Neural cell (in vitro differentiated cells): ENCODE data around the gene JPT2. TPM values are rescaled to one million over a fixed set of nuclear protein-coding genes. Genes with fewer than 3 reads are reported as not detected.

ENCODE experiments used
- H2AFZ ChIP-seq: fragments of 200-600, 300-800 bp; sonication (generic), shearing (Covaris generic); 2 replicates; pipeline ENCODE4 v1.6.0; 2014; ENCODE audit warnings: low read depth, mild to moderate bottlenecking, antibody characterized with exemption, low read length, moderate library complexity
- H3F3A ChIP-seq: fragments of 200-600 bp; shearing (Covaris generic); 2 replicates; pipeline ENCODE4 v1.6.1; 2016; ENCODE audit warnings: mild to moderate bottlenecking, moderate library complexity, mixed read lengths, antibody characterized with exemption, low read length; ENCODE audit not compliant: insufficient read depth, poor library complexity, severe bottlenecking
- H3K27ac ChIP-seq: fragments of 200-600, 300-800 bp; sonication (generic), shearing (Covaris generic); 2 replicates; pipeline ENCODE4 v1.5.1; 2014; ENCODE audit warnings: mild to moderate bottlenecking, low read length, moderate library complexity
- H3K27me3 ChIP-seq: fragments of 300-800, 200-600 bp; sonication (generic), shearing (Covaris generic); 2 replicates; pipeline ENCODE4 v1.6.0; 2014; ENCODE audit warnings: mild to moderate bottlenecking, low read depth, low read length, moderate library complexity; ENCODE audit not compliant: insufficient read depth
- H3K36me3 ChIP-seq: fragments of 300-800, 200-600 bp; sonication (generic), shearing (Covaris generic); 2 replicates; pipeline ENCODE4 v1.5.1; 2014; ENCODE audit warnings: mild to moderate bottlenecking, antibody characterized with exemption, low read length, moderate library complexity; ENCODE audit not compliant: insufficient read depth
- H3K4me2 ChIP-seq: fragments of 300-800, 200-600 bp; sonication (generic), shearing (Covaris generic); 2 replicates; pipeline ENCODE4 v1.6.0; 2014; ENCODE audit warnings: mild to moderate bottlenecking, low read length
- H3K4me3 ChIP-seq: fragments of 300-800, 200-600 bp; sonication (generic), shearing (Covaris generic); 2 replicates; pipeline ENCODE4 v1.5.1; 2014; ENCODE audit warnings: mild to moderate bottlenecking, low read length, moderate library complexity
- H3K79me2 ChIP-seq: fragments of 200-600 bp; shearing (Covaris generic); replicated peaks from 2 replicates; pipeline ENCODE4 v1.6.0; 2014; ENCODE audit warnings: mild to moderate bottlenecking, low read length, moderate library complexity; ENCODE audit not compliant: insufficient read depth
- H3K9ac ChIP-seq: fragments of 300-800, 200-600 bp; sonication (generic), shearing (Covaris generic); 2 replicates; pipeline ENCODE4 v1.6.1; 2016; ENCODE audit warnings: mild to moderate bottlenecking, low read length, mixed read lengths
- H3K9me2 ChIP-seq: fragments of 200-600 bp; shearing (Covaris generic); 2 replicates; pipeline ENCODE4 v1.6.1; 2016; ENCODE audit warnings: mild to moderate bottlenecking, low read length, mixed read lengths; ENCODE audit not compliant: insufficient read depth
- H3K9me3 ChIP-seq: fragments of 200-600, 300-800 bp; sonication (generic), shearing (Covaris generic); 2 replicates; pipeline ENCODE4 v1.6.1; 2016; ENCODE audit warnings: mild to moderate bottlenecking, mixed run types, low read length, moderate library complexity, mixed read lengths
- H4K20me1 ChIP-seq: fragments of 200-600 bp; shearing (Covaris generic); 2 replicates; pipeline ENCODE4 v1.6.1; 2016; ENCODE audit warnings: mild to moderate bottlenecking, mixed run types; ENCODE audit not compliant: insufficient read depth
- EP300 ChIP-seq: fragments of 450-650 bp; conservative IDR thresholded peaks from 2 replicates; pipeline ENCODE4 v1.6.1; 2014; ENCODE audit warnings: antibody characterized with exemption, mild to moderate bottlenecking, moderate library complexity; ENCODE audit not compliant: poor library complexity, severe bottlenecking
- EZH2 ChIP-seq: fragments of 200-600, 300-800 bp; shearing (Covaris generic), sonication (generic); IDR thresholded peaks from 2 replicates; pipeline ENCODE4 v1.6.1; 2014; ENCODE audit warnings: antibody characterized with exemption, low read length, borderline replicate concordance, mild to moderate bottlenecking; ENCODE audit not compliant: insufficient read depth, poor library complexity, severe bottlenecking
- MXI1 ChIP-seq: fragments of 450-650 bp; conservative IDR thresholded peaks from 2 replicates; pipeline ENCODE4 v1.6.1; 2014; ENCODE audit warnings: antibody characterized with exemption, mild to moderate bottlenecking; ENCODE audit not compliant: poor library complexity, severe bottlenecking
- POLR2AphosphoS5 ChIP-seq: IDR thresholded peaks from 2 replicates; pipeline ENCODE4 v1.6.1; 2012
- RAD21 ChIP-seq: fragments of 450-650 bp; conservative IDR thresholded peaks from 2 replicates; pipeline ENCODE4 v1.6.1; 2014; ENCODE audit warnings: antibody characterized with exemption, mild to moderate bottlenecking, moderate library complexity
- SMC3 ChIP-seq: fragments of 450-650 bp; conservative IDR thresholded peaks from 2 replicates; pipeline ENCODE4 v1.6.1; 2014; ENCODE audit warnings: antibody characterized with exemption, mild to moderate bottlenecking, moderate library complexity; ENCODE audit not compliant: poor library complexity
- TAF1 ChIP-seq: IDR thresholded peaks from 2 replicates; pipeline ENCODE4 v1.6.1; 2012; ENCODE audit warnings: low read depth
- polyA plus RNA-seq: library from polyadenylated mRNA; depleted of rRNA; stranded (reverse); fragments of >200 nt; gene quantifications from 2 replicates; pipeline ENCODE4 v1.2.3, GENCODE V29; 2014
- TF ChIP-seq, protein P1 (sequence below): fragments of 450-650 bp; IDR thresholded peaks from 2 replicates; pipeline ENCODE4 v1.5.1; 2014; ENCODE audit warnings: antibody characterized with exemption, mild to moderate bottlenecking, moderate library complexity; ENCODE audit not compliant: poor library complexity, severe bottlenecking
- TF ChIP-seq, protein P2 (sequence below): IDR thresholded peaks from 2 replicates; pipeline ENCODE4 v1.6.1; 2012; ENCODE audit warnings: borderline replicate concordance

The JPT2 gene
- polyA plus RNA-seq, 1 donor from 2014 or later, result 61.4 TPM

DNA sequence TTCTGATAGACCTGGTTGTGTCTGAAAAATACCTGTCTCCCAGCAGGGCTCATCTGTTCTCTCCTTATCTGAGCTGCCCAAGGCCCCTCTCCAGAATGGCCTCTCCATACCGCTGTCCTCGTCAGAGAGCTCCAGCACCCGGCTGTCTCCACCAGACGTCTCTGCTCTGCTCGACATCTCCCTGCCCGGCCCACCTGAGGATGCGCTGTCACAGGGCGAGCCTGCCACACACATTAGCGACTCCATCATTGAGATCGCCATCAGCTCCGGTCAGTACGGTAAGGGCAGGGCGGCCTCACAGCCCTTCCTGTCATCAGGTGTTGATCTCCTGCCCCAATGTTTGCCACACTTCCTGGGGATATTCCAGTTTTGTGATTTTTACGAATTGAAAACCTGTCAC lies 10.2 kb upstream of the JPT2 start:
- H3K4me3 ChIP-seq, result no peak overlapping the region
- no peak overlapping the region for H2AFZ ChIP-seq
- no peaks in the 10 kb centered on the region for H3K9me3 ChIP-seq
- H3K27ac ChIP-seq, result no peak overlapping the region
- no peak overlapping the region for H3K4me2 ChIP-seq
- H3K79me2 ChIP-seq, result no peaks in the 10 kb centered on the region
- no peaks in the 10 kb centered on the region for H3K9me2 ChIP-seq
- no peaks in the 10 kb centered on the region for H4K20me1 ChIP-seq
- no peaks in the 10 kb centered on the region for H3F3A ChIP-seq
- H3K36me3 ChIP-seq, result no peaks in the 10 kb centered on the region
- H3K9ac ChIP-seq, result no peak overlapping the region
- TF ChIP-seq SMC3 (no peak), POLR2AphosphoS5 (no peak), MXI1 (no peak), RAD21 (no peak), EZH2 (no peak)
- TF ChIP-seq, protein P1, sequence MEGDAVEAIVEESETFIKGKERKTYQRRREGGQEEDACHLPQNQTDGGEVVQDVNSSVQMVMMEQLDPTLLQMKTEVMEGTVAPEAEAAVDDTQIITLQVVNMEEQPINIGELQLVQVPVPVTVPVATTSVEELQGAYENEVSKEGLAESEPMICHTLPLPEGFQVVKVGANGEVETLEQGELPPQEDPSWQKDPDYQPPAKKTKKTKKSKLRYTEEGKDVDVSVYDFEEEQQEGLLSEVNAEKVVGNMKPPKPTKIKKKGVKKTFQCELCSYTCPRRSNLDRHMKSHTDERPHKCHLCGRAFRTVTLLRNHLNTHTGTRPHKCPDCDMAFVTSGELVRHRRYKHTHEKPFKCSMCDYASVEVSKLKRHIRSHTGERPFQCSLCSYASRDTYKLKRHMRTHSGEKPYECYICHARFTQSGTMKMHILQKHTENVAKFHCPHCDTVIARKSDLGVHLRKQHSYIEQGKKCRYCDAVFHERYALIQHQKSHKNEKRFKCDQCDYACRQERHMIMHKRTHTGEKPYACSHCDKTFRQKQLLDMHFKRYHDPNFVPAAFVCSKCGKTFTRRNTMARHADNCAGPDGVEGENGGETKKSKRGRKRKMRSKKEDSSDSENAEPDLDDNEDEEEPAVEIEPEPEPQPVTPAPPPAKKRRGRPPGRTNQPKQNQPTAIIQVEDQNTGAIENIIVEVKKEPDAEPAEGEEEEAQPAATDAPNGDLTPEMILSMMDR, result no peak
- TF ChIP-seq, protein P2, sequence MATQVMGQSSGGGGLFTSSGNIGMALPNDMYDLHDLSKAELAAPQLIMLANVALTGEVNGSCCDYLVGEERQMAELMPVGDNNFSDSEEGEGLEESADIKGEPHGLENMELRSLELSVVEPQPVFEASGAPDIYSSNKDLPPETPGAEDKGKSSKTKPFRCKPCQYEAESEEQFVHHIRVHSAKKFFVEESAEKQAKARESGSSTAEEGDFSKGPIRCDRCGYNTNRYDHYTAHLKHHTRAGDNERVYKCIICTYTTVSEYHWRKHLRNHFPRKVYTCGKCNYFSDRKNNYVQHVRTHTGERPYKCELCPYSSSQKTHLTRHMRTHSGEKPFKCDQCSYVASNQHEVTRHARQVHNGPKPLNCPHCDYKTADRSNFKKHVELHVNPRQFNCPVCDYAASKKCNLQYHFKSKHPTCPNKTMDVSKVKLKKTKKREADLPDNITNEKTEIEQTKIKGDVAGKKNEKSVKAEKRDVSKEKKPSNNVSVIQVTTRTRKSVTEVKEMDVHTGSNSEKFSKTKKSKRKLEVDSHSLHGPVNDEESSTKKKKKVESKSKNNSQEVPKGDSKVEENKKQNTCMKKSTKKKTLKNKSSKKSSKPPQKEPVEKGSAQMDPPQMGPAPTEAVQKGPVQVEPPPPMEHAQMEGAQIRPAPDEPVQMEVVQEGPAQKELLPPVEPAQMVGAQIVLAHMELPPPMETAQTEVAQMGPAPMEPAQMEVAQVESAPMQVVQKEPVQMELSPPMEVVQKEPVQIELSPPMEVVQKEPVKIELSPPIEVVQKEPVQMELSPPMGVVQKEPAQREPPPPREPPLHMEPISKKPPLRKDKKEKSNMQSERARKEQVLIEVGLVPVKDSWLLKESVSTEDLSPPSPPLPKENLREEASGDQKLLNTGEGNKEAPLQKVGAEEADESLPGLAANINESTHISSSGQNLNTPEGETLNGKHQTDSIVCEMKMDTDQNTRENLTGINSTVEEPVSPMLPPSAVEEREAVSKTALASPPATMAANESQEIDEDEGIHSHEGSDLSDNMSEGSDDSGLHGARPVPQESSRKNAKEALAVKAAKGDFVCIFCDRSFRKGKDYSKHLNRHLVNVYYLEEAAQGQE, result no peak
- H3K27me3 ChIP-seq, result no peaks in the 10 kb centered on the region

DNA sequence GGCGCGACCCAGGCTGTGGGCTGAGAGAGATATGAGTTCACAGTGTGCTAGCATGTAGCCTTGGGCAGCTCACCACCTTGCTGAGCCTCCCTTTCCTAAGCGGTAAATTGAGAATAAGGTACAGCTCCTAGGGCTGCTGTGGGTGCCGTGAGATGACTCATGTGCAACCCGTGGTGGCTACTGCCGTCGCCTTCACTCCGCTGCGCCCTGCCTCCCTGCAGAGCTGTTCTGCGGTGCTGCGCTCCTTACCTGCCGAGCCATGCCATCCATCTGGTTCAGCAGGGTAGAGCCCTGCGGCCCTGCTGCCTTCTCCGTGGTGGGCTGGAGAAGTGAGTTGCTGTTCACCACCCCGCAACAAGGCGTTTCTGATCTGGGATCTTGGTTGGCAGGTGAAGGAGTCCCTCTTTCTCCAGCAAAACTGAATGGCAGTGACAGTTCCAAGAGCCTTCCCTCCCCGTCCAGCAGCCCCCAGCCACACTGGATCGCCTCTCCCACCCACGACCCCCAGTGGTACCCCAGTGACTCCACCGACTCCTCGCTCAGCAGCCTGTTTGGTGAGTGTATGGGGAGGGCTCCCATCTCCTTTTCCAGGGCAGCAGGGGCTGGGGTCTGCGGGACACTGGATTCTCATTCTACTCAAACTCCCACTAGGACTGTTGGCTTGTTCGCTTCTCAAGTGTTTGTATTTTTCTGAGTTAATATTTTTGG lies 9.3 kb upstream of the JPT2 start:
- no peaks in the 10 kb centered on the region for H3K79me2 ChIP-seq
- no peak overlapping the region for H2AFZ ChIP-seq
- H3K4me3 ChIP-seq, result no peak overlapping the region
- H3F3A ChIP-seq, result no peaks in the 10 kb centered on the region
- H3K9me3 ChIP-seq, result no peaks in the 10 kb centered on the region
- no peaks in the 10 kb centered on the region for H3K9me2 ChIP-seq
- no peak overlapping the region for H3K27ac ChIP-seq
- no peaks in the 10 kb centered on the region for H4K20me1 ChIP-seq
- no peak overlapping the region for H3K9ac ChIP-seq
- no peaks in the 10 kb centered on the region for H3K27me3 ChIP-seq
- H3K36me3 ChIP-seq, result no peaks in the 10 kb centered on the region
- TF ChIP-seq EP300 (no peak), MXI1 (no peak), POLR2AphosphoS5 (no peak), RAD21 (no peak), SMC3 (no peak), TAF1 (no peak), EZH2 (no peak)
- TF ChIP-seq, protein P2, result no peak
- TF ChIP-seq, protein P1, result no peak
- no peak overlapping the region for H3K4me2 ChIP-seq
